ENCODE measurements around the gene LTBP1. TPM values are rescaled to one million over a fixed set of nuclear protein-coding genes. Genes with fewer than 3 reads are reported as not detected.

Gene LTBP1
- total RNA-seq, 1 experiment from 2014 or later: 12.5 TPM

GRCh38 chr2:33180915-33181314, 234.2 kb downstream of the LTBP1 start:
- intact Hi-C loops (cut with micrococcal nuclease; ENCODE audit: unreplicated experiment) (no loop called here), in situ Hi-C loops (cut with HindIII; ENCODE audit: low pct_unique_long_range_greater_than_20kb, low sequenced_read_pairs) (no loop called here)
- H3K27ac ChIP-seq (ENCODE audit: low read length): no peak overlapping the region
- H3K36me3 ChIP-seq (ENCODE audit: control insufficient read depth, insufficient read depth, low read length): no peaks in the 10 kb centered on the region
- no peak overlapping the region for H3K4me3 ChIP-seq (ENCODE audit: low read depth in 2 of 2, low read length in 2 of 2)
- CTCF ChIA-PET: no interaction called here
- no peak for ATAC-seq
- no TSS peak for BruUV-seq (replicated peaks)
- no peaks in the 10 kb centered on the region for H3K27me3 ChIP-seq (ENCODE audit: control insufficient read depth, insufficient read depth, low read length)
- no peak for DNase-seq (ENCODE audit: low read depth, low spot score)
- H3K9me3 ChIP-seq (ENCODE audit: control insufficient read depth, insufficient read depth, low read depth, low read length): no peaks in the 10 kb centered on the region
- H3K4me1 ChIP-seq (ENCODE audit: control insufficient read depth, insufficient read depth, low read length): no peaks in the 10 kb centered on the region
- POLR2A ChIA-PET: no interaction called here
- TF ChIP-seq REST (IDR thresholded peaks at IDR 0.05; ENCODE audit: insufficient read depth in 1 of 2, low read depth in 2 of 2, low read length in 1 of 2) (no peak), TCF7L2 (IDR thresholded peaks at IDR 0.05; ENCODE audit: low read depth, low read length) (no peak), CTCF (IDR thresholded peaks at IDR 0.05) (no peak), POLR2AphosphoS5 (IDR thresholded peaks at IDR 0.05; ENCODE audit: low read depth, low read length) (no peak), SIN3A (IDR thresholded peaks at IDR 0.05; ENCODE audit: borderline replicate concordance, insufficient read depth, low read depth, low read length) (no peak)

- TF ChIP-seq CTCF (IDR thresholded peaks at IDR 0.05): no peak
- no peak for TF ChIP-seq SIN3A (IDR thresholded peaks at IDR 0.05; ENCODE audit: borderline replicate concordance, insufficient read depth, low read depth, low read length)
- TF ChIP-seq REST (IDR thresholded peaks at IDR 0.05; ENCODE audit: insufficient read depth in 1 of 2, low read depth in 2 of 2, low read length in 1 of 2): no peak
- no peak for TF ChIP-seq TCF7L2 (IDR thresholded peaks at IDR 0.05; ENCODE audit: low read depth, low read length)
- no peak for TF ChIP-seq POLR2AphosphoS5 (IDR thresholded peaks at IDR 0.05; ENCODE audit: low read depth, low read length)
- intact Hi-C loops (cut with micrococcal nuclease; ENCODE audit: unreplicated experiment) (no loop called here), in situ Hi-C loops (cut with HindIII; ENCODE audit: low pct_unique_long_range_greater_than_20kb, low sequenced_read_pairs) (no loop called here)
- no peak overlapping the region for H3K27ac ChIP-seq (ENCODE audit: low read length)
- ATAC-seq (no peak), DNase-seq (ENCODE audit: low read depth, low spot score) (no peak)
- H3K36me3 ChIP-seq (ENCODE audit: control insufficient read depth, insufficient read depth, low read length): no peaks in the 10 kb centered on the region
- no peaks in the 10 kb centered on the region for H3K27me3 ChIP-seq (ENCODE audit: control insufficient read depth, insufficient read depth, low read length)
- H3K4me1 ChIP-seq (ENCODE audit: control insufficient read depth, insufficient read depth, low read length): no peaks in the 10 kb centered on the region
- H3K4me3 ChIP-seq (ENCODE audit: low read depth in 2 of 2, low read length in 2 of 2): no peak overlapping the region
- H3K9me3 ChIP-seq (ENCODE audit: control insufficient read depth, insufficient read depth, low read depth, low read length): no peaks in the 10 kb centered on the region
- ChIA-PET POLR2A (no interaction called here), CTCF (no interaction called here)
- BruUV-seq (replicated peaks): no TSS peak
These were observed 234.7 kb downstream of the LTBP1 start for GRCh38 chr2:33181466-33181865.

Measured in Panc1 (cell line).